ENCODE data around the gene C1R. TPM values are rescaled to one million over a fixed set of nuclear protein-coding genes. Genes with fewer than 3 reads are reported as not detected.

The C1R gene
- 668 and 703 TPM in 2 replicates for polyA plus RNA-seq (2011; rRNA removed)
- 74.4 and 100 TPM in 2 replicates for polyA minus RNA-seq (2011; rRNA and poly(A)+ RNA removed)

DNA sequence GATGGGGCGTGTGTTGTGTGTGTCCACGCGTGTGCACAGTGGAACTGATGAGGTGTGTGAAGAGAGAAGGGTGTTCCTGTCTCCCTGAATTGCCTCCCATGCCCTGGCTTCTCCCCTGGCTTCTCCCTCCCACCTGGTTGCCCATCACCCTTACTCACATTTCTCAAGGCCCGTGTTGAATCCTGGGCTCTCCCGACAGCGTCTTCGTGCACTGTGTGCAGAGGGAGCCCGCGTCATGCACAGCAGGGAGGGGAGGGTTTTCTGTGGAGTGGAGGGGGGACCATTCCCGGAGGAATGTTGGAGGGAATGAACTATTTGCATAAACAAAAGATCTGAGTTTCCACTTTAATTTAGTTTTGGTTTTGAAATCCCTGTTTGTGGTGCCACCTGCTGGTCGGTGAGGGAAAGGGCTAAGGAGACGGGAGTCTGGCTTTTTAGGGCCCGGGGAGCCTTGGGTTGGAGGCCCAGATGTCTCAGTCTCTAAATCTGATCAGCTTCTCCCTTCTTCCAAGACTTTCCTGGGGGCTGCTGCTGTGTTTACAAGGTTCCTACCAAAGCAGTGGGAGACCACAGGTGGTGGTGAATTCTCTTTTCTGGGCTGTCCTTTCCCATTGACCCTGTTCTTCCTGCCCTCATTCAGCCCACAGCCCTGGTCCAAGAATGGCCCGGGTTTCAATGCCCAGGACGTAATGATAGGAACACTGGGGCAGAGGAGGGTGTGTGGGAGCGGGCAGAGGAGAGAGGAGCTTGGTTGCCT, at the start of gene C1R:
Gene C1R (minus strand): TSS at position 217 of the 757 bp plus-strand sequence. CDS start 57 bp downstream, at position 160.
- ChIA-PET POLR2A (no interaction called here), CTCF (interaction anchor here (0.7 to 4.2 kb wide), 11 partner anchors 12 to 175 kb away, joined by 3 to 39 read pairs (median 9); partner anchors contain the start of genes C1RL, C1S and LPCAT3)
- peak; percentile 63 for DNase-seq (ENCODE audit: low read depth)
- TF ChIP-seq, protein P1, sequence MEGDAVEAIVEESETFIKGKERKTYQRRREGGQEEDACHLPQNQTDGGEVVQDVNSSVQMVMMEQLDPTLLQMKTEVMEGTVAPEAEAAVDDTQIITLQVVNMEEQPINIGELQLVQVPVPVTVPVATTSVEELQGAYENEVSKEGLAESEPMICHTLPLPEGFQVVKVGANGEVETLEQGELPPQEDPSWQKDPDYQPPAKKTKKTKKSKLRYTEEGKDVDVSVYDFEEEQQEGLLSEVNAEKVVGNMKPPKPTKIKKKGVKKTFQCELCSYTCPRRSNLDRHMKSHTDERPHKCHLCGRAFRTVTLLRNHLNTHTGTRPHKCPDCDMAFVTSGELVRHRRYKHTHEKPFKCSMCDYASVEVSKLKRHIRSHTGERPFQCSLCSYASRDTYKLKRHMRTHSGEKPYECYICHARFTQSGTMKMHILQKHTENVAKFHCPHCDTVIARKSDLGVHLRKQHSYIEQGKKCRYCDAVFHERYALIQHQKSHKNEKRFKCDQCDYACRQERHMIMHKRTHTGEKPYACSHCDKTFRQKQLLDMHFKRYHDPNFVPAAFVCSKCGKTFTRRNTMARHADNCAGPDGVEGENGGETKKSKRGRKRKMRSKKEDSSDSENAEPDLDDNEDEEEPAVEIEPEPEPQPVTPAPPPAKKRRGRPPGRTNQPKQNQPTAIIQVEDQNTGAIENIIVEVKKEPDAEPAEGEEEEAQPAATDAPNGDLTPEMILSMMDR (IDR thresholded peaks at IDR 0.05; ENCODE audit: insufficient read depth, low read depth, low read length) = peak; percentile 87
- Histone ChIP-seq H3K27me3 (ENCODE audit: control insufficient read depth, insufficient read depth, low read length) (no peaks in the 10 kb centered on the region), H3K4me3 (ENCODE audit: low read depth, low read length) (peak within 1 kb of the TSS; percentile 76), H3K36me3 (ENCODE audit: control insufficient read depth, insufficient read depth, low read length) (peaks cover 24% of the 10 kb centered on the region)

DNA sequence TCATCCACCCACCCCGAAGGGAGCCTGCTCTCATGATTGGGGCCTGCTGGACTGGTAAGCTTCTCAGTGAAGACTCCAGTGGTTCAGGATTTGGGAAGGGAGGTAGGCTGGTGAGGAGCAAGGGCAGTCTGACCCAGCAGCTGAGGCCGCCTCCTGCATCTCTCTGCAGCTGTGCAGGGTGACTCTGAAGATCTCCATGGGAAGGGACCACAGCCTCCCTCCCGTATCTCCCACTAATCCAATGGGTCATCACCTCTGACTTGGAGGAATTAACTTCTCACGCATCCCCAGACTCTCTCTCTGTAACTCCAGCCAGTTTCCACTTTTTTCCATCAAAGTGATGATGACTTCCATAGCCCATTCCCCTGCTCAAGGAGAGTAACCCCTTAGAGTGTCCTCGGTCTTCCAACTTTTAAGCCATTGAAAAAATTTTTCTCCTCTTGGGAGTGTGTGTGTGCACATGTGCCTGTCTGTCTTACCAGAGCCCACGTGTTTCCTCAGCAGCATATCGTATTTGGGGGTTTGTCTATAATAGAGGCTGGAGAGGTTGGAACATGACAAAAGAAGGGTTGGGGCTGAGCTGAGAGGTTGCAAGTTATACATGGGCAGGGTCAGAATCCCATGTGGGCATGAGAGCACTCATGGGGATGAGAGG, 49.2 kb upstream of the C1R start:
- CTCF ChIA-PET = interaction anchor here (0.8 to 3.5 kb wide), 13 partner anchors 8 to 496 kb away, joined by 3 to 25 read pairs (median 4); partner anchors contain the start of genes C1S and PEX5
- TF ChIP-seq, protein P1 (IDR thresholded peaks at IDR 0.05; ENCODE audit: insufficient read depth, low read depth, low read length) = no peak

DNA sequence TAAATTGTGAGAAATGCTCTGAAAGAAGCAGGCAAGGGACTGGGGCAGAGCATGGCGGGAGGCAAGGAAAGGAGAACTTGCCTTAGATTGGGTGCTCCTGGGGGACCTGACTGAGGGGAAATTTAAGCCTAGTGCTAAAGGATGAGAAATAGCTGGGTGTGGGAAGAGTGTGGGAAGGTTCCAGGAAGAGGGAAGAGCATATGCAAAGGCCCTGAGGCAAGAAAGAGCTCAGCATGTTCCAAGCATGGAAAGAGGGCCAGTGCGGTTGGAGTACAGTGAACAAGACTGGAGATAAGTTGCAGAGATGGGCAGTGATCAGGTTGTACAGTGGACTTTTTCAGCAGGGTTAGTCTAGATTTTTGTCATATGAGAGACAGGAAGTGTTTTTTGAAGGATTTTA, 47.0 kb upstream of the C1R start:
- no peak for DNase-seq (ENCODE audit: low read depth)
- ChIA-PET CTCF (interaction anchor here (0.8 kb wide), 1 partner anchor 174 kb away, joined by 3 read pairs; no protein-coding TSS in a partner anchor), POLR2A (no interaction called here)
- no peaks in the 10 kb centered on the region for H3K27me3 ChIP-seq (ENCODE audit: control insufficient read depth, insufficient read depth, low read length)
- TF ChIP-seq, protein P1 (IDR thresholded peaks at IDR 0.05; ENCODE audit: insufficient read depth, low read depth, low read length) = no peak
- peaks cover 27% of the 10 kb centered on the region for H3K36me3 ChIP-seq (ENCODE audit: control insufficient read depth, insufficient read depth, low read length)
- no peak overlapping the region for H3K4me3 ChIP-seq (ENCODE audit: low read depth, low read length)

More for the DNA sequence above, 49.2 kb upstream of the C1R start:
- POLR2A ChIA-PET = no interaction called here
- no peaks in the 10 kb centered on the region for H3K27me3 ChIP-seq (ENCODE audit: control insufficient read depth, insufficient read depth, low read length)
- H3K4me3 ChIP-seq (ENCODE audit: low read depth, low read length) = no peak overlapping the region
- H3K36me3 ChIP-seq (ENCODE audit: control insufficient read depth, insufficient read depth, low read length) = peaks cover 14% of the 10 kb centered on the region
- no peak for DNase-seq (ENCODE audit: low read depth)

DNA sequence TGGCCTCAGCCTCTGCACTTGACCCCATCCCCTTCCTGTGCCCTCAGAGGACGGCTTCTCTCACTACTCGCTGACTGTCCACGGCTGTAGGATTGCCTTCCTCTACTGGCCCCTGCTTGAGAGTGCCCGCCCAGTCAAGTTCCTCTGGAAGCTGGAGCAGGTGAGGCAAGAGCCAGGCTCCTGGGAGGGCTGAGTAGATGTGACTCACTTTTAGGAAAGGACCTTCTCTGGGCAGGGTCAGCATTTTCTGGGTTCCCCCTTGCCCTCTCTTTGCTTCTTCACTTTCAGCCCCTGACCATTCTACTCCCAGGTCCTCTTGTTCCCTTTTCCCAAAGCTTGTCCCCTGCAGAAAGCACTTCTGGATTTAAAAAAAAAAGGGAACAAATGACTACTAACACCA, 45.7 kb upstream of the C1R start:
- TF ChIP-seq, protein P1 (IDR thresholded peaks at IDR 0.05; ENCODE audit: insufficient read depth, low read depth, low read length) = no peak

DNA sequence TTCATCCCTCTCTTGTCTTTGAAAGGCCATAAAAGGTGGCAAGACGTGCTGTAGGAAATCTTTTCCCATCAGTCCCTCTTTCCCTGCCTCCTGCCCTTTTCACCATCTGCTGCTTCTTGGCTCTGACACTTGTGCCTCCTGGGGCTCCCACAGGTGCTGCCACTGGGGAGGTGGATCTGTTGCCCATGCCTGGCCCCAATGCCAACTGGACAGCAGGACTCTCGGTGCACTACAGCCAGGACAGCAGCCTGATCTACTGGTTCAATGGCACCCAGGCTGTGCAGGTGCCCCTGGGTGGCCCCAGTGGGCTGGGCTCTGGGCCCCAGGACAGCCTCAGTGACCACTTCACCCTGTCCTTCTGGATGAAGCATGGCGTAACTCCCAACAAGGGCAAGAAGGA, 44.4 kb upstream of the C1R start:
- no peak for DNase-seq (ENCODE audit: low read depth)
- TF ChIP-seq, protein P1 (IDR thresholded peaks at IDR 0.05; ENCODE audit: insufficient read depth, low read depth, low read length) = no peak
- POLR2A ChIA-PET = no interaction called here
- Histone ChIP-seq H3K36me3 (ENCODE audit: control insufficient read depth, insufficient read depth, low read length) (peaks cover 27% of the 10 kb centered on the region), H3K4me3 (ENCODE audit: low read depth, low read length) (no peak overlapping the region), H3K27me3 (ENCODE audit: control insufficient read depth, insufficient read depth, low read length) (no peaks in the 10 kb centered on the region)
- CTCF ChIA-PET = interaction anchor here (1.3 kb wide), 1 partner anchor 8 kb away, joined by 9 read pairs; no protein-coding TSS in a partner anchor

More for the DNA sequence above, 45.7 kb upstream of the C1R start:
- ChIA-PET CTCF (interaction anchor here (0.6 kb wide), 1 partner anchor 943 kb away, joined by 4 read pairs; no protein-coding TSS in a partner anchor), POLR2A (no interaction called here)
- no peaks in the 10 kb centered on the region for H3K27me3 ChIP-seq (ENCODE audit: control insufficient read depth, insufficient read depth, low read length)
- no peak for DNase-seq (ENCODE audit: low read depth)
- H3K36me3 ChIP-seq (ENCODE audit: control insufficient read depth, insufficient read depth, low read length) = peaks cover 31% of the 10 kb centered on the region
- H3K4me3 ChIP-seq (ENCODE audit: low read depth, low read length) = no peak overlapping the region

Measured in BJ (cell line).